ENCODE measurements around the gene ISM1. TPM values are rescaled to one million over a fixed set of nuclear protein-coding genes. Genes with fewer than 3 reads are reported as not detected.
A peak's percentile ranks its signal among the peaks of the same experiment; 100 is the strongest.

ISM1 gene
- total and polyA plus RNA-seq, 2 of the 13 experiments (the other 11 are each of a cell fraction or from before 2014, with no cell fraction given): 0.40 to 1.4 TPM

DNA sequence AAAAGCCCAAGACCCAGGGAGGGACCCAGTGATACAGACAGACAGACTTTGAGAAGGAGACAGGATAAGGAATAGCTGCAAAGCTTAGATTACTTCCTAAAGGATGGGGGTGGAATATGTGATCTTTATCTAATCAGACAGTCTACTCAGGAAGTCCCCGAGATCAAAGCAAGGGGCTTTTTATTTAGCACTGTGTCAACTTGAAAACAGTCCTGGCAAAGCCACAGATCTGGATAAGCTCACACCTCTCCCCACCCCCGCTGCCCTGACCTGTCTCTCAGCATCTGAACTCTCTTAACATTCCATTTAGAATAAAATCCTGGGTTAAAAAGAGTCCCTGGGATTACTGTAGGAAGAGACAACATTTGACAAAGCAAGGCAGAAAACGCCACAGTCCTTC, 101.5 kb downstream of the ISM1 start (continued):
- TF ChIP-seq, protein P1, sequence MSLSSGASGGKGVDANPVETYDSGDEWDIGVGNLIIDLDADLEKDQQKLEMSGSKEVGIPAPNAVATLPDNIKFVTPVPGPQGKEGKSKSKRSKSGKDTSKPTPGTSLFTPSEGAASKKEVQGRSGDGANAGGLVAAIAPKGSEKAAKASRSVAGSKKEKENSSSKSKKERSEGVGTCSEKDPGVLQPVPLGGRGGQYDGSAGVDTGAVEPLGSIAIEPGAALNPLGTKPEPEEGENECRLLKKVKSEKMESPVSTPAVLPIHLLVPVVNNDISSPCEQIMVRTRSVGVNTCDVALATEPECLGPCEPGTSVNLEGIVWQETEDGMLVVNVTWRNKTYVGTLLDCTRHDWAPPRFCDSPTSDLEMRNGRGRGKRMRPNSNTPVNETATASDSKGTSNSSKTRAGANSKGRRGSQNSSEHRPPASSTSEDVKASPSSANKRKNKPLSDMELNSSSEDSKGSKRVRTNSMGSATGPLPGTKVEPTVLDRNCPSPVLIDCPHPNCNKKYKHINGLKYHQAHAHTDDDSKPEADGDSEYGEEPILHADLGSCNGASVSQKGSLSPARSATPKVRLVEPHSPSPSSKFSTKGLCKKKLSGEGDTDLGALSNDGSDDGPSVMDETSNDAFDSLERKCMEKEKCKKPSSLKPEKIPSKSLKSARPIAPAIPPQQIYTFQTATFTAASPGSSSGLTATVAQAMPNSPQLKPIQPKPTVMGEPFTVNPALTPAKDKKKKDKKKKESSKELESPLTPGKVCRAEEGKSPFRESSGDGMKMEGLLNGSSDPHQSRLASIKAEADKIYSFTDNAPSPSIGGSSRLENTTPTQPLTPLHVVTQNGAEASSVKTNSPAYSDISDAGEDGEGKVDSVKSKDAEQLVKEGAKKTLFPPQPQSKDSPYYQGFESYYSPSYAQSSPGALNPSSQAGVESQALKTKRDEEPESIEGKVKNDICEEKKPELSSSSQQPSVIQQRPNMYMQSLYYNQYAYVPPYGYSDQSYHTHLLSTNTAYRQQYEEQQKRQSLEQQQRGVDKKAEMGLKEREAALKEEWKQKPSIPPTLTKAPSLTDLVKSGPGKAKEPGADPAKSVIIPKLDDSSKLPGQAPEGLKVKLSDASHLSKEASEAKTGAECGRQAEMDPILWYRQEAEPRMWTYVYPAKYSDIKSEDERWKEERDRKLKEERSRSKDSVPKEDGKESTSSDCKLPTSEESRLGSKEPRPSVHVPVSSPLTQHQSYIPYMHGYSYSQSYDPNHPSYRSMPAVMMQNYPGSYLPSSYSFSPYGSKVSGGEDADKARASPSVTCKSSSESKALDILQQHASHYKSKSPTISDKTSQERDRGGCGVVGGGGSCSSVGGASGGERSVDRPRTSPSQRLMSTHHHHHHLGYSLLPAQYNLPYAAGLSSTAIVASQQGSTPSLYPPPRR (CRISPR knock-in tag; IDR thresholded peaks at IDR 0.05; ENCODE audit: borderline replicate concordance): no peak
- TF ChIP-seq, protein P2, sequence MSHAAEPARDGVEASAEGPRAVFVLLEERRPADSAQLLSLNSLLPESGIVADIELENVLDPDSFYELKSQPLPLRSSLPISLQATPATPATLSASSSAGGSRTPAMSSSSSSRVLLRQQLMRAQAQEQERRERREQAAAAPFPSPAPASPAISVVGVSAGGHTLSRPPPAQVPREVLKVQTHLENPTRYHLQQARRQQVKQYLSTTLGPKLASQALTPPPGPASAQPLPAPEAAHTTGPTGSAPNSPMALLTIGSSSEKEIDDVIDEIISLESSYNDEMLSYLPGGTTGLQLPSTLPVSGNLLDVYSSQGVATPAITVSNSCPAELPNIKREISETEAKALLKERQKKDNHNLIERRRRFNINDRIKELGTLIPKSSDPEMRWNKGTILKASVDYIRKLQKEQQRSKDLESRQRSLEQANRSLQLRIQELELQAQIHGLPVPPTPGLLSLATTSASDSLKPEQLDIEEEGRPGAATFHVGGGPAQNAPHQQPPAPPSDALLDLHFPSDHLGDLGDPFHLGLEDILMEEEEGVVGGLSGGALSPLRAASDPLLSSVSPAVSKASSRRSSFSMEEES (CRISPR knock-in tag; IDR thresholded peaks at IDR 0.05): no peak
- no peak for TF ChIP-seq RELA (CRISPR knock-in tag; IDR thresholded peaks at IDR 0.05)
- TF ChIP-seq TCF12 (IDR thresholded peaks at IDR 0.05): no peak
- TF ChIP-seq TCF12 (CRISPR knock-in tag; IDR thresholded peaks at IDR 0.05): no peak
- TF ChIP-seq CREB1 (IDR thresholded peaks at IDR 0.05): no peak
- TF ChIP-seq CREB1 (CRISPR knock-in tag; IDR thresholded peaks at IDR 0.05): no peak
- TF ChIP-seq RCOR2 (CRISPR knock-in tag; IDR thresholded peaks at IDR 0.05): no peak
- TF ChIP-seq ZNF205 (CRISPR knock-in tag; IDR thresholded peaks at IDR 0.05): no peak
- TF ChIP-seq ZNF879 (CRISPR knock-in tag; IDR thresholded peaks at IDR 0.05): no peak
- TF ChIP-seq, protein P3, sequence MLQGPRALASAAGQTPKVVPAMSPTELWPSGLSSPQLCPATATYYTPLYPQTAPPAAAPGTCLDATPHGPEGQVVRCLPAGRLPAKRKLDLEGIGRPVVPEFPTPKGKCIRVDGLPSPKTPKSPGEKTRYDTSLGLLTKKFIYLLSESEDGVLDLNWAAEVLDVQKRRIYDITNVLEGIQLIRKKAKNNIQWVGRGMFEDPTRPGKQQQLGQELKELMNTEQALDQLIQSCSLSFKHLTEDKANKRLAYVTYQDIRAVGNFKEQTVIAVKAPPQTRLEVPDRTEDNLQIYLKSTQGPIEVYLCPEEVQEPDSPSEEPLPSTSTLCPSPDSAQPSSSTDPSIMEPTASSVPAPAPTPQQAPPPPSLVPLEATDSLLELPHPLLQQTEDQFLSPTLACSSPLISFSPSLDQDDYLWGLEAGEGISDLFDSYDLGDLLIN (CRISPR knock-in tag; IDR thresholded peaks at IDR 0.05; ENCODE audit: borderline replicate concordance): no peak
- TF ChIP-seq ATF4 (CRISPR knock-in tag; IDR thresholded peaks at IDR 0.05): no peak
- no peak for TF ChIP-seq REXO4 (CRISPR knock-in tag; IDR thresholded peaks at IDR 0.05; ENCODE audit: borderline replicate concordance)
- peak in 1 of 2 experiments; percentile 49; a peak in 1 of 4 replicates for TF ChIP-seq EP300 (IDR thresholded peaks at IDR 0.05; ENCODE audit: low read depth in 2 of 2, low read length in 2 of 2)
- TF ChIP-seq EP300 (CRISPR knock-in tag; IDR thresholded peaks at IDR 0.05; ENCODE audit: borderline replicate concordance): no peak
- TF ChIP-seq, protein P4, sequence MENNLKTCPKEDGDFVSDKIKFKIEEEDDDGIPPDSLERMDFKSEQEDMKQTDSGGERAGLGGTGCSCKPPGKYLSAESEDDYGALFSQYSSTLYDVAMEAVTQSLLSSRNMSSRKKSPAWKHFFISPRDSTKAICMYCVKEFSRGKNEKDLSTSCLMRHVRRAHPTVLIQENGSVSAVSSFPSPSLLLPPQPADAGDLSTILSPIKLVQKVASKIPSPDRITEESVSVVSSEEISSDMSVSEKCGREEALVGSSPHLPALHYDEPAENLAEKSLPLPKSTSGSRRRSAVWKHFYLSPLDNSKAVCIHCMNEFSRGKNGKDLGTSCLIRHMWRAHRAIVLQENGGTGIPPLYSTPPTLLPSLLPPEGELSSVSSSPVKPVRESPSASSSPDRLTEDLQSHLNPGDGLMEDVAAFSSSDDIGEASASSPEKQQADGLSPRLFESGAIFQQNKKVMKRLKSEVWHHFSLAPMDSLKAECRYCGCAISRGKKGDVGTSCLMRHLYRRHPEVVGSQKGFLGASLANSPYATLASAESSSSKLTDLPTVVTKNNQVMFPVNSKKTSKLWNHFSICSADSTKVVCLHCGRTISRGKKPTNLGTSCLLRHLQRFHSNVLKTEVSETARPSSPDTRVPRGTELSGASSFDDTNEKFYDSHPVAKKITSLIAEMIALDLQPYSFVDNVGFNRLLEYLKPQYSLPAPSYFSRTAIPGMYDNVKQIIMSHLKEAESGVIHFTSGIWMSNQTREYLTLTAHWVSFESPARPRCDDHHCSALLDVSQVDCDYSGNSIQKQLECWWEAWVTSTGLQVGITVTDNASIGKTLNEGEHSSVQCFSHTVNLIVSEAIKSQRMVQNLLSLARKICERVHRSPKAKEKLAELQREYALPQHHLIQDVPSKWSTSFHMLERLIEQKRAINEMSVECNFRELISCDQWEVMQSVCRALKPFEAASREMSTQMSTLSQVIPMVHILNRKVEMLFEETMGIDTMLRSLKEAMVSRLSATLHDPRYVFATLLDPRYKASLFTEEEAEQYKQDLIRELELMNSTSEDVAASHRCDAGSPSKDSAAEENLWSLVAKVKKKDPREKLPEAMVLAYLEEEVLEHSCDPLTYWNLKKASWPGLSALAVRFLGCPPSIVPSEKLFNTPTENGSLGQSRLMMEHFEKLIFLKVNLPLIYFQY (CRISPR knock-in tag; IDR thresholded peaks at IDR 0.05; ENCODE audit: borderline replicate concordance): no peak
- no peak for TF ChIP-seq MAX (IDR thresholded peaks at IDR 0.05)
- TF ChIP-seq NFE2 (CRISPR knock-in tag; IDR thresholded peaks at IDR 0.05): no peak
- TF ChIP-seq CREM (IDR thresholded peaks at IDR 0.05): peak; percentile 42
- no peak for TF ChIP-seq CREM (CRISPR knock-in tag; IDR thresholded peaks at IDR 0.05)

Data from HepG2 (cell line).